Hematopoietic multipotent progenitor cell treated with erythropoietin and hydrocortisone succinate and interleukin-3 and kit ligand, for 15 days (in vitro differentiated cells): ENCODE results near the gene FXYD2.

Source experiments
- DNase-seq: peaks from one replicate; pipeline ENCODE4 v3.0.0-alpha.2; 2015; ENCODE audit warnings: low spot score

Gene FXYD2

GRCh38 chr11:117857734-117858414, 33.3 kb upstream of the FXYD2 start:
- DNase-seq: no peak

- DNase-seq: no peak
Observed at GRCh38 chr11:117855912-117856651, 31.5 kb upstream of the FXYD2 start.

- no peak for DNase-seq
Observed at GRCh38 chr11:117855186-117855845, 30.8 kb upstream of the FXYD2 start.

GRCh38 chr11:117852309-117852708, 27.8 kb upstream of the FXYD2 start:
- no peak for DNase-seq

- no peak for DNase-seq
Observed at GRCh38 chr11:117851852-117852251, 27.3 kb upstream of the FXYD2 start.

GRCh38 chr11:117851106-117851505, 26.6 kb upstream of the FXYD2 start:
- DNase-seq: no peak

GRCh38 chr11:117849781-117850414, 25.4 kb upstream of the FXYD2 start:
- no peak for DNase-seq

GRCh38 chr11:117843666-117844484, 19.3 kb upstream of the FXYD2 start:
- peak; percentile 72 for DNase-seq

GRCh38 chr11:117842131-117842941, 17.8 kb upstream of the FXYD2 start:
- no peak for DNase-seq

- no peak for DNase-seq
Observed at GRCh38 chr11:117841551-117842031, 17.0 kb upstream of the FXYD2 start.

GRCh38 chr11:117840881-117841550, 16.5 kb upstream of the FXYD2 start:
- no peak for DNase-seq

GRCh38 chr11:117839936-117840813, 15.6 kb upstream of the FXYD2 start:
- DNase-seq: no peak

- DNase-seq: no peak
Observed at GRCh38 chr11:117839380-117839881, 14.9 kb upstream of the FXYD2 start.

GRCh38 chr11:117838901-117839300, 14.4 kb upstream of the FXYD2 start:
- DNase-seq: no peak

GRCh38 chr11:117837791-117838190, 13.2 kb upstream of the FXYD2 start:
- no peak for DNase-seq

- DNase-seq: no peak
Observed at GRCh38 chr11:117837070-117837776, 12.7 kb upstream of the FXYD2 start.

GRCh38 chr11:117836077-117836960, 11.8 kb upstream of the FXYD2 start:
- no peak for DNase-seq
